Stimulated activated CD4-positive, alpha-beta T cell treated with anti-CD3 and anti-CD28 coated beads, TNF-alpha, amount 100 ng/mL, for 1 hour (primary cell): ENCODE results near the gene AMN1.

Source experiments
- DNase-seq, 3 donors: peaks; one replicate each; pipeline ENCODE4 v3.0.0-alpha.2; 2020; ENCODE audit warnings: low read depth in 3 of 3, low spot score in 1 of 3

The AMN1 gene

DNA sequence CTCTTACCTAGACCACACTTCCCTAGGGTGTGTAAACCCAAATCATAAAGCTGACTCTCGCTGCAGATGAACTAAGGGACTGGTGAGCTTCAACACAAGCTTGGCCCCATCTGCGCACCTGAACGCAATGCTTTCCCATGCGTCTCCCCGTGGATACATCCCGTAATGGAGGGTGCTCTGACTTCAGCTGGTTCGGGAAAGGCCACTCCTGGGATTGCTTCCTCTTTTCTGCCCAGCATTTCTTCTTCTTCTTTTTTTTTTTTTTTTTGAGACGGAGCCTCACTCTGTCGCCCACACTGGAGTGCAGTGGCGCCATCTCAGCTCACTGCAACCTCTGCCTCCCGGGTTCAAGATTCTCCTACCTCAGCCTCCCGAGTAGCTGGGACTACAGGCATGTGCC, 97.0 kb downstream of the AMN1 start:
- DNase-seq, result no peak

DNA sequence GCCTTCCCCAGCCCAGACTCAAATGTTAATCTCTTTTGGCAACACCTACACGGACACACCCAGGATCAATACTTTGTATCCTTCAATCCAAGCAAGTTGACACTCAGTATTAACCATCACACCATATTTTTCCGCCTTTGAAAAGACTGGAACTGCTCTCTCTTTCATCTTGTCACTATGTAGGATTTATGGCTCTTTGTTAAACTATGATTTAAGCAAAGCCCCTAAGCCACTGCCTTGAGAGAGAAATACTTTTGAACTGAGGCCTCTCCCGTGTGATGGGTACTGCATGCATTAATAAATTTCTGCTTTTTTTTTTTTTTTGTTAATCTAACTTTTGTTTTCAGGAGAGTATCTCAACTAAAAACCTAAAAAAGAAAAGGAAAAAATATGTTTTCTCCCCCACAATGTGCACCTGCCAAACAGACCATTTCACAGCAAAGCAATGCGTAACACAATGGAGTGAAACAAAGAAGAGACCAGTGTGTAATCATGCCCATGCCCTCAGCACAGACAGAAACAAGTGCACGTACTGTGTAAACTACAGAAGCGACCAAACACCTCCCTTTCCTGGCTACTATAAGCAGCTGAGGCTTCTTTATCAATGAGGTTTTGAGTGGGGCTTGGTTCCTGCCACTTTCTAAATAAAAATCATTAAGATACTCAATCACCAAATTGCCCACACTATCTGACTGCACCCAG, 97.6 kb downstream of the AMN1 start:
- DNase-seq, result no peak

DNA sequence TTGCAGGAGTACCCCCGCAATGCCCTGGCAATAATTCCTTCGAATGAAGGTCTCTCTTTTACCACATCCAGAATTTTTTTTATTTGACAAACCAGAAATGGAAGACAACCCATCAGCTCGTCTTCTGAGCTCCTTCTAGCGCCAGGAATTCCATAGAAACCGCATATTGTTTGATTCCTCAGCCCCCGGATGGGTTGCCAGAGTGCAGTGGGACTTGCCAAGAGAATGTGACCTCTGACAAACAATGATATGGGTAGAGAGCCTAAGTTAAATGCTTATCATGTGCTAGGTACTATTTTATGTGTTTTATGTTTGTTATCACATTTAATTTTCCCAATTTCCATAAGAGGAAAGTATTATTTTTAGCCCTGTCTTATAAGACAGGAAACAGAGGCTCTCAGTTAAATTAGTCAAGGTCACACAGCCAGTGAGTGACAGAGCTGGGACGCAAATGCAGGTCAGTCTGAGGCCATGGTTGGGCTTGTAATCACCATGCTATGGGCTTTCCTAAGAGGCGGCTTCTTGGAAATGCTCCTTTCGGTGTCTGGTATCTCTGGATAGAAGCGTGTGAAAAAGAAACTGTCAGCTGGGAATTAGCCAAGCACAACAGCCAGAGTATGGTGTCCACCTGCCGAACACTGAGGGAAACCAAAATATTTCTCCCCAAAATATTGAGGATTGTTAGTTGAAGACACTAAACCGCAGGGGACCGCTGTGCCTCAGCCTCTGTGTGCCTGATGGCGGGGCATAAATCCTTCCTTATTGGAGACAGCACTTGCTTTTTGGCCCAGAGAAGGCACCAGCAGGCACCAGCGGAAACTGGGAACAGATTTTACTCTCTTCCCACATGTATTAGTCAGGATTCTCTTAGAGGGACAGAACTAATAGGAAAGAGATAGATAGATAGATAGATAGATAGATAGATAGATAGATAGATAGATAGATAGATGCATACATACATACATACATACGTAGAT, 98.8 kb downstream of the AMN1 start:
- DNase-seq, result no peak

DNA sequence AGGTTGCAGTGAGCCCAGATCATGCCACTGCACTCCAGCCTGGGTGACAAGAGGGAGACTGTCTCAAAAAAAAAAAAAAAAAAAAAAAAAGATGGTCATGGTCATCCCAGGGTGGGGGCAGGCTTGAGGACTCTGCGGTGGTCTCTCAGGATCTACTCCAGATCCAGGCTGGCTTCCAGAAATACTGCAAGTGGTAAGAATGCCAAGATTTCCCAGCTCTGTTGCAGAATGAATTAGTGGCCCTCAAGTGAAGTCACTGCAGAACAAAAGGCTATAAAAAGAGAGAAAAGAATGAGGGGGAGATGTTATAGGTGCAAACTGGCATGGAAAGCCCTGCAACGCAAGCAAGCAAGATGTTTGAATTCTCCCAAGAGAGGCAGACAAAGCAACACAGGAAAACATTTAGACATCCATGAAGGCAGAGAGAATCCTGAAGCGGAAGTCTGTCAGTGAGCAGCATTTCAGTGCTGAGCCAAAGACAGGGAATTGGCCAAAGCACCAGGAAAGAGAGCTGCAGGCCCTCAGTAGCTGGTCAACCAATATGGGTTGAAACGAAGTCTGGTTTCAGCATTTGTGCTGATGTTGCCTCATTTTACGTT, 101.3 kb downstream of the AMN1 start:
- DNase-seq, result no peak

DNA sequence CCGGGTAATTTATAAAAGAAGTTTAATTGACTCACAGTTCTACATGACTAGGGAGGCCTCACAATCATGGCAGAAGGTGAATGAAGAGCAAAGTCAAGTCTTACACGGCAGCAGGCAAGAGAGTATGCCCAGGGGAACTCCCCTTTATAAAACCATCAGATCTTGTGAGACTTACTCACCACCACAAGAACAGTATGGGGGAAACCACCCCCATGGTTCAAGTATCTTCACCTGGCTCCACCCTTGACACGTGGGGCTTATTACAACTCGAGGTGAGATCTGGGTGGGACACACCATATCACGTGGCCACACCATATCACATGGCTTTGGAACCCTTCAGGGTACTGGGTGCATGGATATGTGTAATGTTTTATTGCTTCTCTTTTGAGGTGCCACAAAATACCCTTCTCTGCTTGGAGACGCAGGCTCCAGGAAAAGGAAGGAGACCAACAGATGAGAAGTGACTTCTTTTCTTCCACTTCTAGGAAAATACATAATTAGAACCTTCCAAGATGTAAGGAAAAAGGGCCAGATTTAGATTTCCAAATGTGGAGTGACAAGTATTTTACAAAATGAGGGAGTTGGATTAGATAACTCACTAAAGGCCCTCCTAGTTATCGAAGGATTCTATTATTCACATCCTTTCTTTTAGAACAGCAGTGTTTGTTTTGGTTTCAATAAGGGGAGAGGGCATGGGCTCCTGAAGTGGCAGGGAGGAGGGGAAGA, 102.4 kb downstream of the AMN1 start:
- no peak for DNase-seq

DNA sequence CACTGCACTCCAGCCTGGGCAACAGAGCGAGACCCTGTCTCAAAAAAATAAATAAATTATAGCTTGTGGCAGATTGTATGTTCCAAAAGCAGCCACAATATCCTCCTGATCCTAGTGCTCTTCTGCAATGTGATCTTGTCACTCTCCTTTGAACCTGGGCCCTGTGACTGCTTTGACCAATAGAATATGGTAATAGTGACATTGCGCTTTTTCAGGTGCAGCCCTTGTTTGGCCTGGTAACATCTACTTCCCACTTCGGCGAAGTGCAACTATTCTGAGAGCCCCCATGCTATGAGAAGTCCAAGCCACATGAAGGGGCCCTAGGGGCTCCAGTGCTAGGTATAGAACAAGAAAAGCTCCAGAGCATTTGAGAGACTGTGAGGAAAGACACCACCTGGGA, 106.8 kb downstream of the AMN1 start:
- no peak for DNase-seq
